Esophagus muscularis mucosa (tissue), 4 donors: ENCODE measurements around the gene IQCK. TPM values are rescaled to one million over a fixed set of nuclear protein-coding genes. Genes with fewer than 3 reads are reported as not detected.

Experiments used
- DNase-seq: peaks from one replicate; pipeline ENCODE4 v3.0.0-alpha.2; 2017; ENCODE audit errors: extremely low spot score
- H3K27ac ChIP-seq, 4 donors: fragments of 200-600 bp; sonication (generic); replicated peaks in 1 of 4; 1 replicate in 3 of 4; 2 replicates in 1 of 4; pipeline ENCODE4 v1.5.1; 2016 to 2019; ENCODE audit warnings: mild to moderate bottlenecking in 1 of 4
- H3K27me3 ChIP-seq, 4 donors: fragments of 200-600 bp; sonication (generic); one replicate each; pipeline versions ENCODE4 v1.5.1 to v1.6.0; 2016 to 2019
- H3K36me3 ChIP-seq, 4 donors: fragments of 200-600 bp; sonication (generic); one replicate each; pipeline ENCODE4 v1.5.1; 2016 to 2019
- H3K4me1 ChIP-seq, 4 donors: fragments of 200-600 bp; sonication (generic); one replicate each; pipeline ENCODE4 v1.5.1; 2016 to 2019
- H3K4me3 ChIP-seq, 4 donors: fragments of 200-600 bp; sonication (generic); 1 replicate in 2 of 4; 2 replicates in 2 of 4; pipeline ENCODE4 v1.5.1; 2016 to 2019; ENCODE audit warnings: mild to moderate bottlenecking in 4 of 4, moderate library complexity in 1 of 4
- H3K9me3 ChIP-seq, 4 donors: fragments of 200-600 bp; sonication (generic); 1 replicate in 3 of 4; 2 replicates in 1 of 4; pipeline ENCODE4 v1.5.1; 2016 to 2019
- CTCF ChIP-seq, 3 experiments: fragments of 200-600 bp in 2 of 3; fragments of 450-650 bp in 1 of 3; sonication (generic) in 2 of 3; IDR thresholded peaks; one replicate each; pipeline ENCODE4 v1.5.1; 2017 to 2019; ENCODE audit warnings: antibody characterized with exemption in 3 of 3, mild to moderate bottlenecking in 2 of 3, moderate library complexity in 1 of 3
- EP300 ChIP-seq: sonication (generic); formaldehyde crosslinking; IDR thresholded peaks from one replicate; pipeline ENCODE4 v1.6.1; 2017; ENCODE audit warnings: antibody characterized with exemption
- POLR2A ChIP-seq: fragments of 450-650 bp; IDR thresholded peaks from one replicate; pipeline ENCODE4 v1.6.1; 2017; ENCODE audit warnings: antibody characterized with exemption, moderate library complexity, mild to moderate bottlenecking, low read depth
- POLR2AphosphoS5 ChIP-seq, 2 donors: sonication (generic); formaldehyde crosslinking; IDR thresholded peaks; one replicate each; pipeline ENCODE4 v1.6.1; 2017; ENCODE audit warnings: antibody characterized with exemption in 2 of 2
- WGBS: methylation state at CpG from one replicate; pipeline ENCODE4 v1.1.5; 2018; 5-methylcytosine and 5-hydroxymethylcytosine counted together
- intact Hi-C: fragments of 100-400 bp; cut with DNase I; formaldehyde crosslinking; loops from one replicate; pipeline ENCODE4 v1.15.1; 2023
- total RNA-seq, 4 donors: library from RNA; depleted of rRNA; stranded (reverse); fragments of >200 nt; gene quantifications; one replicate each; pipeline versions ENCODE4 v1.1.0 to v1.2.1, GENCODE V29; 2016

IQCK gene
- total RNA-seq, 4 donors from 2014 or later = 7.4 to 10.4 (median 8.6) TPM

GRCh38 chr16:19751478-19752385 is 33.7 kb downstream of the IQCK start:
- H3K27ac ChIP-seq = no peak overlapping the region
- no peaks in the 10 kb centered on the region for H3K36me3 ChIP-seq
- no peaks in the 10 kb centered on the region for H3K27me3 ChIP-seq
- H3K4me1 ChIP-seq = peaks cover 0 to 17% (median 10%) of the 10 kb centered on the region in 4 donors
- H3K4me3 ChIP-seq = no peak overlapping the region
- TF ChIP-seq CTCF (IDR thresholded peaks at IDR 0.05) (no peak), EP300 (no peak), POLR2A (no peak), POLR2AphosphoS5 (IDR thresholded peaks at IDR 0.05) (no peak)
- H3K9me3 ChIP-seq = no peaks in the 10 kb centered on the region
- 83% methylated on average over 6 of the region's 6 CpGs for WGBS
- no peak for DNase-seq
- intact Hi-C loops = no loop called here

GRCh38 chr16:19753815-19754643 is 36.0 kb downstream of the IQCK start:
- Histone ChIP-seq H3K27ac (peak overlapping the region; percentile 33 to 50 (median 39)), H3K4me3 (no peak overlapping the region), H3K4me1 (peaks cover 0 to 29% (median 18%) of the 10 kb centered on the region in 4 donors), H3K9me3 (no peaks in the 10 kb centered on the region), H3K36me3 (no peaks in the 10 kb centered on the region), H3K27me3 (no peaks in the 10 kb centered on the region)
- WGBS = 81% methylated on average over 11 of the region's 12 CpGs
- no peak for DNase-seq
- intact Hi-C loops = no loop called here
- TF ChIP-seq CTCF (IDR thresholded peaks at IDR 0.05) = no peak
- TF ChIP-seq EP300 = no peak
- TF ChIP-seq POLR2AphosphoS5 (IDR thresholded peaks at IDR 0.05) = no peak
- TF ChIP-seq POLR2A = no peak

DNA sequence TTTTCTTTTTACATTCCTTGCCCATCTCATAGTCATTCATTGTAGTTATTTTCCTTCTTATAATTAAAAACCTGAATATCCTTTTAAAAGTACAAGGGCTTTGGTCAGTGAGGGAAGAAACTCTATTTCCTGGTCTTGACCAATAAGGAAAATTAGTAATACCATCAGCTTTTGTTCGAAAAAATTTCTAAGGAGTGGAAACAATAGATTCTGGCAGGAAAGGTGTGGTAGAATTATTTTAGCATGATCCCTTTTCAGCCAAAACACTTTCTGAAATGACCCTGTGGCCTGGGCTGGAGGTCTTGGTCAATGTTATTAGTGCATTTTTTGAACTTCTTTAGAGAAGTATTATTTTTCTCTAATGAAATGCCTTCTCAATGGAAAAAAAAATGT is 36.6 kb downstream of the IQCK start:
- 75% methylated on average over 1 of the region's 1 CpG for WGBS
- DNase-seq = no peak
- no peak for TF ChIP-seq POLR2A
- H3K4me3 ChIP-seq = no peak overlapping the region
- H3K36me3 ChIP-seq = no peaks in the 10 kb centered on the region
- no peaks in the 10 kb centered on the region for H3K9me3 ChIP-seq
- intact Hi-C loops = no loop called here
- H3K4me1 ChIP-seq = peaks cover 0 to 29% (median 13%) of the 10 kb centered on the region in 4 donors
- H3K27me3 ChIP-seq = no peaks in the 10 kb centered on the region
- H3K27ac ChIP-seq = peak overlapping the region in 3 of 4 donors; percentile 14 to 33 (median 21)

GRCh38 chr16:19755268-19755667 is 37.2 kb downstream of the IQCK start:
- Histone ChIP-seq H3K27ac (peak overlapping the region; percentile 14 to 39 (median 27)), H3K4me3 (no peak overlapping the region), H3K36me3 (no peaks in the 10 kb centered on the region), H3K9me3 (no peaks in the 10 kb centered on the region), H3K27me3 (no peaks in the 10 kb centered on the region), H3K4me1 (peaks cover 0 to 29% (median 11%) of the 10 kb centered on the region in 4 donors)
- no peak for DNase-seq
- TF ChIP-seq CTCF (IDR thresholded peaks at IDR 0.05) = no peak
- no peak for TF ChIP-seq POLR2AphosphoS5 (IDR thresholded peaks at IDR 0.05)
- no peak for TF ChIP-seq POLR2A
- no peak for TF ChIP-seq EP300
- WGBS = 95% methylated on average over 3 of the region's 3 CpGs
- intact Hi-C loops = no loop called here

GRCh38 chr16:19757026-19757425 is 39.0 kb downstream of the IQCK start:
- H3K9me3 ChIP-seq = no peaks in the 10 kb centered on the region
- no peaks in the 10 kb centered on the region for H3K36me3 ChIP-seq
- H3K27me3 ChIP-seq = no peaks in the 10 kb centered on the region
- intact Hi-C loops = no loop called here
- no peak for DNase-seq
- 66% methylated on average over 5 of the region's 5 CpGs for WGBS
- no peak overlapping the region for H3K27ac ChIP-seq
- no peak for TF ChIP-seq CTCF (IDR thresholded peaks at IDR 0.05)
- no peak for TF ChIP-seq POLR2AphosphoS5 (IDR thresholded peaks at IDR 0.05)
- peaks cover 0 to 29% (median 11%) of the 10 kb centered on the region in 4 donors for H3K4me1 ChIP-seq
- H3K4me3 ChIP-seq = no peak overlapping the region
